Hepatocyte (in vitro differentiated cells): ENCODE measurements around the gene ALX3. TPM values are rescaled to one million over a fixed set of nuclear protein-coding genes. Genes with fewer than 3 reads are reported as not detected.

Source experiments
- DNase-seq: peaks from one replicate; pipeline ENCODE4 v3.0.0-alpha.2; 2016; ENCODE audit warnings: low spot score
- H2AFZ ChIP-seq: fragments of 200-600 bp; sonication (generic); 2 replicates; pipeline ENCODE4 v1.6.0; 2016; ENCODE audit warnings: antibody characterized with exemption, mild to moderate bottlenecking
- H3K27ac ChIP-seq: fragments of 200-600 bp; sonication (generic); 2 replicates; pipeline ENCODE4 v1.5.1; 2016; ENCODE audit warnings: mild to moderate bottlenecking
- H3K27me3 ChIP-seq: fragments of 200-600 bp; sonication (generic); 2 replicates; pipeline ENCODE4 v1.6.1; 2016
- H3K36me3 ChIP-seq: fragments of 200-600 bp; sonication (generic); replicated peaks from 2 replicates; pipeline ENCODE4 v1.5.1; 2016; ENCODE audit warnings: low read depth; ENCODE audit not compliant: insufficient read depth
- H3K4me1 ChIP-seq: fragments of 200-600 bp; sonication (generic); 2 replicates; pipeline ENCODE4 v1.5.1; 2016; ENCODE audit warnings: mild to moderate bottlenecking, moderate library complexity; ENCODE audit not compliant: insufficient read depth
- H3K4me2 ChIP-seq: fragments of 200-600 bp; sonication (generic); 2 replicates; pipeline ENCODE4 v1.6.0; 2016
- H3K4me3 ChIP-seq: fragments of 200-600 bp; sonication (generic); 2 replicates; pipeline ENCODE4 v1.5.1; 2016; ENCODE audit warnings: mild to moderate bottlenecking
- H3K79me2 ChIP-seq: fragments of 200-600 bp; sonication (generic); 2 replicates; pipeline ENCODE4 v1.6.0; 2017; ENCODE audit warnings: mild to moderate bottlenecking
- H3K9me2 ChIP-seq: fragments of 200-600 bp; sonication (generic); replicated peaks from 2 replicates; pipeline ENCODE4 v1.6.0; 2017; ENCODE audit warnings: mild to moderate bottlenecking; ENCODE audit not compliant: insufficient read depth
- H3K9me3 ChIP-seq: fragments of 200-600 bp; sonication (generic); 2 replicates; pipeline ENCODE4 v1.5.1; 2016; ENCODE audit warnings: low read depth, mild to moderate bottlenecking
- H4K20me1 ChIP-seq: fragments of 200-600 bp; sonication (generic); 2 replicates; pipeline ENCODE4 v1.6.0; 2016; ENCODE audit warnings: mild to moderate bottlenecking; ENCODE audit not compliant: insufficient read depth, poor library complexity, severe bottlenecking
- CTCF ChIP-seq: fragments of 200-600 bp; sonication (generic); IDR thresholded peaks from 2 replicates; pipeline ENCODE4 v1.5.1; 2016; ENCODE audit warnings: antibody characterized with exemption, mild to moderate bottlenecking; ENCODE audit not compliant: poor library complexity
- EZH2 ChIP-seq: fragments of 200-600 bp; sonication (generic); IDR thresholded peaks from 2 replicates; pipeline ENCODE4 v1.6.1; 2016; ENCODE audit warnings: antibody characterized with exemption, mild to moderate bottlenecking, borderline replicate concordance
- EZH2phosphoT487 ChIP-seq: fragments of 200-600 bp; sonication (generic); IDR thresholded peaks from one replicate; pipeline ENCODE4 v1.6.1; 2018; ENCODE audit warnings: antibody characterized with exemption, mild to moderate bottlenecking, low read depth, moderate library complexity; ENCODE audit not compliant: unreplicated experiment, severe bottlenecking
- WGBS: methylation state at CpG from one replicate; pipeline ENCODE4 v1.1.6; 2016; ENCODE audit warnings: low lambda C conversion rate; ENCODE audit errors: missing lambda C conversion rate; 5-methylcytosine and 5-hydroxymethylcytosine counted together
- polyA plus RNA-seq: library from polyadenylated mRNA; unstranded; fragments of >200 nt; fragmentation: Nextera tagmentation; extraction: Ambion mirVana; gene quantifications from 2 replicates; pipeline ENCODE4 v1.2.1, GENCODE V29; 2016
- total RNA-seq: library from RNA; depleted of rRNA; stranded (reverse); fragments of >200 nt; gene quantifications from 2 replicates; pipeline ENCODE4 v1.2.3, GENCODE V29; 2014

Gene ALX3
- total and polyA plus RNA-seq, 2 experiments from 2014 or later, result 0.27 to 0.92 TPM

GRCh38 chr1:110092991-110093390 lies 22.5 kb upstream of the ALX3 start:
- no peak overlapping the region for H2AFZ ChIP-seq
- H3K9me2 ChIP-seq, result no peaks in the 10 kb centered on the region
- 81% methylated on average over 2 of the region's 2 CpGs for WGBS
- no peaks in the 10 kb centered on the region for H3K36me3 ChIP-seq
- TF ChIP-seq EZH2phosphoT487 (no peak), CTCF (no peak), EZH2 (no peak)
- H4K20me1 ChIP-seq, result no peaks in the 10 kb centered on the region
- H3K9me3 ChIP-seq, result no peaks in the 10 kb centered on the region
- no peak overlapping the region for H3K4me2 ChIP-seq
- no peak for DNase-seq
- no peaks in the 10 kb centered on the region for H3K4me1 ChIP-seq
- no peaks in the 10 kb centered on the region for H3K79me2 ChIP-seq
- H3K27ac ChIP-seq, result no peak overlapping the region
- H3K4me3 ChIP-seq, result no peak overlapping the region
- peaks cover 10% of the 10 kb centered on the region for H3K27me3 ChIP-seq

GRCh38 chr1:110091791-110092190 lies 21.3 kb upstream of the ALX3 start:
- peaks cover 17% of the 10 kb centered on the region for H3K27me3 ChIP-seq
- DNase-seq, result no peak
- H2AFZ ChIP-seq, result no peak overlapping the region
- no peak overlapping the region for H3K4me2 ChIP-seq
- TF ChIP-seq EZH2, result no peak
- no peak for TF ChIP-seq EZH2phosphoT487
- TF ChIP-seq CTCF, result no peak
- H3K27ac ChIP-seq, result no peak overlapping the region
- H3K36me3 ChIP-seq, result no peaks in the 10 kb centered on the region
- H3K4me1 ChIP-seq, result no peaks in the 10 kb centered on the region
- WGBS, result 73% methylated on average over 3 of the region's 3 CpGs
- H3K4me3 ChIP-seq, result no peak overlapping the region
- no peaks in the 10 kb centered on the region for H3K9me3 ChIP-seq
- no peaks in the 10 kb centered on the region for H4K20me1 ChIP-seq
- no peaks in the 10 kb centered on the region for H3K9me2 ChIP-seq
- H3K79me2 ChIP-seq, result no peaks in the 10 kb centered on the region

- Histone ChIP-seq H3K9me3 (no peaks in the 10 kb centered on the region), H3K27ac (no peak overlapping the region), H3K36me3 (no peaks in the 10 kb centered on the region), H3K79me2 (no peaks in the 10 kb centered on the region), H3K4me1 (no peaks in the 10 kb centered on the region), H3K27me3 (peaks cover 21% of the 10 kb centered on the region), H4K20me1 (no peaks in the 10 kb centered on the region), H2AFZ (no peak overlapping the region), H3K4me2 (no peak overlapping the region), H3K9me2 (no peaks in the 10 kb centered on the region), H3K4me3 (no peak overlapping the region)
- 59% methylated on average over 2 of the region's 2 CpGs for WGBS
- no peak for TF ChIP-seq EZH2phosphoT487
- DNase-seq, result no peak
Observed at GRCh38 chr1:110091381-110091780, 20.9 kb upstream of the ALX3 start.

- no peaks in the 10 kb centered on the region for H3K9me2 ChIP-seq
- H3K27me3 ChIP-seq, result peaks cover 38% of the 10 kb centered on the region
- H3K4me3 ChIP-seq, result no peak overlapping the region
- H3K79me2 ChIP-seq, result no peaks in the 10 kb centered on the region
- H3K9me3 ChIP-seq, result no peaks in the 10 kb centered on the region
- H3K36me3 ChIP-seq, result no peaks in the 10 kb centered on the region
- WGBS, result 33% methylated on average over 7 of the region's 7 CpGs
- no peak overlapping the region for H3K4me2 ChIP-seq
- no peaks in the 10 kb centered on the region for H4K20me1 ChIP-seq
- no peak overlapping the region for H3K27ac ChIP-seq
- H2AFZ ChIP-seq, result no peak overlapping the region
- H3K4me1 ChIP-seq, result peaks cover 3% of the 10 kb centered on the region
- no peak for DNase-seq
- TF ChIP-seq CTCF, result no peak
- no peak for TF ChIP-seq EZH2
- no peak for TF ChIP-seq EZH2phosphoT487
Observed at GRCh38 chr1:110089561-110090275, 19.2 kb upstream of the ALX3 start.
